Measurements from ENCODE around the gene PRRT4.

PRRT4 gene
- total RNA-seq: 0.34 to 1.2 reads per million in 2 donors

DNA sequence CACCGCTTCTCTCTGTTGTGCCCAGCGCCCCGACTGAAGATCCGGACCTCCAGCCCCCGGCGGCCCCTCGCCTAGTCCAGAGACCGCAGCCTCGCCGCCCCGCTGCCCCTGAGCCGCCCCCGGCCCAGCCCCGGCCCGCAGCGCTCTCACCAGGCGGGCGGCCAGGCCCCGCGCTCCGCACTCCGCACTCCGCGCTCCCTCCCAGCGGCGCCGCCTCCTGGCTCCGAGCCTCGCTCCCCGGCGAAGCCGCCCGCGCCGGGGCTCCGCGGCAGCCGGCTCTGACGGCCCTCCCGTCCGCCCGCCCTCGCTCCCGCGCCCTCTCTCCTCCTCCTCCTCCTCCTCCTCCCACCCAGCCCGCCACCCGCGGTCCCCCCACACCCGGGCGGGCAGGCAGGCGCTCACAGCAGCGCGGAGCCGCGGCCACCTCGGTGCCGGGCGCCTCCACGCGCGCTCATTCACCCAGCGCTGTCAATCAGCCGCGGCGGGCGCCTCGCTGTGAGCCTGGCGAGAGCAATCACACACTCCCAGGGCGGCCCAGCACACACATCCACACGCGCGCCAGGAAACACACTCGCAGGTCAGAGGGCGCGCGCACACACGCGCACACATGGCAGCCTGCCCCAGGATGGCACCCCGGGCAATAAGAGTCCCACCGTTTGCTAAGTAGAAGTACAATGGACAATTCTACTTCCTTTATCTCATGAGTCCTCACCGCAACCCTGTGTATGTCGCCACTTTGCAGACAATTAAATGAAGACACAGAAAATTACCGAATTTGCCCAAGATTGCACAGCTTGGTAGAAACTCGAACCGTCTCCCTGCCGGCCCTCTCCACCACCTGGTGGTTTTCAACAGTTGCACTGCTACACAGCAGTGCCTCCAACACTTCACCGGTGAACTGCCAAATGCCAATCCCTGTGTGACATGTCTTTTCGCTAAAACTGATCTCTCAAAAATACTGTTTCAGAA lies at the start of gene PRRT4:
PRRT4 (minus strand) TSS at position 280 of the 969 bp plus-strand sequence.
- peak; percentile 15 to 61 (median 21) for DNase-seq

DNA sequence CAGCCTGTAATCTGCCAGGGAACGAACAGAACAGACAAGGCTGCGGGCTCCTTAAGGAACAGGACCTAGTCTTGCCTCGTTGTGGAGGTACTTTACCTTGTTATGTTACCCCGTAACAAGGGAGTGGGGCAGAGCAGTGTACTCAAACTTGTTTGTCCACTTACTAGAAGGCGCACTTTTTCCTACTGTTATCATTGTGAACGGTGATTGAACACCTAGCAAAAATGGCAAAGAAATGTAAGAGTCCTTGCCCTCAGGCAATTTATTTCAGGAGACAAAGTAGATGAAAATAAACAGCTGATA lies 48.9 kb upstream of the PRRT4 start:
- no peak for DNase-seq

DNA sequence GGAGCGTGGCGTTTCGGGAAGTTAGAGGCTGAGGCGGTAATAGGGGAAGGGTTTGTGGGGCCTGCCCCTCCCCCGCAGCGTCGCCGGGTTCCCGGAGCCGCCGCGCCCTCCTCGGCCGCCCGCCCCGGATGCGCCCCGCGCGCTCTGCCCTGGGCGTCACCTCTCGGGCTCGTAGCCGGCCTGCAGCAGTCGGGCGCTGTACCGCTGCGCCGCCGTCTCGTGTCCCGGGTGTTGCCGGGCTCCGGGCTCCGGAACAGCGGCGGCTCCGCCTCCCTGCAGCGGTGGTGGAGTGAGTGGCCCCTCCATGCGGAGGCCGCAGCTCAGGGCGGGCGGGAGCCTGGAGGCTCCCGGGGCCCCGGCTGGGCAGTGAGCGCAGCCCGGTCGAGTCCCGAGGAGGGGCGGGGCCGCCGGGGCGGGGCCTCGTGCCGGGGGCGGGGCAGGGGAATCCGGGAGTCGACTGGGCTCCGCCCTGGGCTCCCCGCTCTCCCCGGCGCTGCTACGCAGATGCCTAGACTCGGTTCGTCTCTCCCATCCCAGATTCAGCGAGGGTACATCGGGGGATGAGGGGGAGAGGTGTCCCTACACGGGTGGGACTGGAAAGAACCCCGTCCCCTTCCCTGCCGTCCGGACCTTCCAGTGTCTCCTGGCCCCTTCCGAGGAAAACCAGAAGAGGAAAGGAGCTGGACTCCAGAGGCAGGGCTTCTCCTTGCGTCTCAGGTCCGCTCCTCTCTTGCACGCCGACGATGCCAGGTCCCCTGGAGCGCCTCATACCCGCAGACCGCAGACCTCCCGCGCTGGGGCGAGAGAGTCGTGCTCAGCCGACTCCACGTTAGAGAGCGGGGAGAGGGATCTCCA lies 48.3 kb upstream of the PRRT4 start, which contains the start of gene IMPDH1:
IMPDH1 (minus strand) TSS at position 387 of the 855 bp plus-strand sequence; CDS start at position 306, 81 bp downstream.
- DNase-seq: peak; percentile 76 to 87 (median 82)

DNA sequence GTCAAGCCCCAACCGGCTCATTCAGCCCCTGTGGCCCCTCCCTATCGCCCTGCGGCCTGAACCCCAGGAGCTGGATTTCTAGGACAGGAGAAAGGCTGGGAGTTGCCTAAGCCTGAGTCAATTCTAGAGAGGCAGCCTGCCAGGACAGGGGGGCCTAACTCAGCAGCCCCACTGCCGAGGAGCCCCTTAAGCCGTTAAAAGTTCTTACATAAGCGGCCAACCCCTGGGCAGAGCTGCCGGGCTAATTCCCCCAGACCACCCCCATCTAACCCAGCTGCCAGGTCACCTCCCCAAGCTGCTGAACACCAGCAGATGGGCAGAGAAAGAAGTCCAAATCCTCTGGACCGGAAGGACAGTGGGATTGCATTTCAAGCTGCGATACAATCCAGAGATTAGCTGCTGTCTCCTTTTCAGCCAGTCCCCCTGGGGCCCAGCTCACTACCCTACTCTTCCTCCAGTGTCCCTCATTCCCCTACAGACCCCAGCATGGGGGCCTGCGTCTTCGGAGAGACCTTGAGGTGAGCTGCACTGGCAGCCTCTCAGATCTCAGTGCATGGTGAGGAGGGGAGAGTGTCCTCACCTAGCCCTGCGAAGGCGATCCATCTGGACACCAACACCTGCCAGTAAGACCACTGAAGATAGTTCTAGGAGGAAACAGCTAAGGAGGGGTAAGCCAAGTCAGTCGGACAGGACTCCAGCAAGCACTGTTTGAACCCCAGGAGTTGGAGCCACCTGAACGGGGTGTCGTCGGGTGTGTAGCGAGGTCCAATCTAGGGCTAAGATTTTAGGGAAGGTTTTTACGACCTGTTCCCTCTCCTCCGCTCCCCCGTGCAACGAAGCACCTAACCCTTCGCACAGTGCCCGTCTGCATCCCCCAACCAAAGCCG lies 47.5 kb upstream of the PRRT4 start:
- DNase-seq: no peak

DNA sequence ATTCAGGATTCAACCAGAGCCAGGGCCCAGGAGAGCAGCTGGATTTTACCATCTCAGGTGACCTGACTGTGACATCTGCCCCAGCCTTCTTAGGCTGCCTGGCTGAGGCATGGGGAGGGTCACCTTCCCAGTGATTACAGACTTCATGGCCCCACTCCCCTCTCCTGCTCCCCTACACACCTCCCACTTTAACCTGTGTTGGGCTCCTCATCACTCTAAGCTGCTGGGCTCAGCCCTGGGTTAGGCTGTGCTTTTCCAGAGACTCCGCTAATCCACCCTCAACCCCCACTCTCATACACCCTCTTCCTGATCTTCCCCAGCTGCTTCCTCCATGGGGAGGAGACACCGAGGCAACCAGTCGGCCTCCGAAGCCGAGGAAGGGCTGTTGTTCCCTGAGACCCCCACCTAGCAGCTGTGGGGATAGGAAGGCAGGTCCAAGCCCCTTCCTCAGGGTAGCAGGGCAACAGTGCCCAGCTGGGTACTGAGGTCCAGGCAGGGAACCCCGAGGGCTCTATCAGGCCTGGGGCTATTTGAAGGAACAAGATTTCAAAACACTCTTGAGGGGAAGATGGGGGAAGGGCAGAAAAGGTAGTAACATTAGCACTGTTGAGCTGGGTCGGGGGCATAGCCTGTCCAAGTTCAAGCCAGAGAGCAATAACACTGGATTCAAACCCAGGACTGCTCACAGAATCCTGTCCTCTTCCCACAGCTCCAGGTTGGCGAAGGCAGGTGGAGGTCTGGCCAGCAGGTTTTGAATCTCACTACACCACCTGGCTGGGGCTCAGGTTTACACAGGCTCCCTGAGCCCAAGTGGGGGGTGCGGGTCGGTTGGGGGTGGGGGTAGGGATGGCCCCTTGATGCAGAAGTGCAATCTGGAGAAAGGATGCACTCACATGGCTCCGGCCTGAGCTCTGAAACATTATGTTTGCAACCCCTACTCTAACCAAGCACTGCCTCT lies 46.5 kb upstream of the PRRT4 start:
- no peak for DNase-seq

DNA sequence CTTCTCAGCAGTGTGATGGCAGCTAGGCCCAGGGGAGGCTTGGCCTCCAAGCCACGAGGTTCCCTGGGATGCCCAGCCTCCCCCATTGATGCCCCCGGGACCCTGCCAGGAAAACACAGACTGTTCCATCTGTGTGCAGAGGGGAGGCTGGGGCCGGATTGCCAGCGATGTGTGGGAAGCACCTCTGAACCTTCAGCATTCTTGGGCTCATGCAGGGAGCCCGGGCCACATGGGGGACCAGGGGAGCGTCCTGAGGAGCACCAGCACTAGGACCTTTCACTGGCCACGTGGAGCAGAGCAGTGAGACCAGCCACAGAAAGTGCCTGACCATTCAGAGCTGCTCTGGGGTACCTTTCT lies 45.7 kb upstream of the PRRT4 start:
- no peak for DNase-seq

DNA sequence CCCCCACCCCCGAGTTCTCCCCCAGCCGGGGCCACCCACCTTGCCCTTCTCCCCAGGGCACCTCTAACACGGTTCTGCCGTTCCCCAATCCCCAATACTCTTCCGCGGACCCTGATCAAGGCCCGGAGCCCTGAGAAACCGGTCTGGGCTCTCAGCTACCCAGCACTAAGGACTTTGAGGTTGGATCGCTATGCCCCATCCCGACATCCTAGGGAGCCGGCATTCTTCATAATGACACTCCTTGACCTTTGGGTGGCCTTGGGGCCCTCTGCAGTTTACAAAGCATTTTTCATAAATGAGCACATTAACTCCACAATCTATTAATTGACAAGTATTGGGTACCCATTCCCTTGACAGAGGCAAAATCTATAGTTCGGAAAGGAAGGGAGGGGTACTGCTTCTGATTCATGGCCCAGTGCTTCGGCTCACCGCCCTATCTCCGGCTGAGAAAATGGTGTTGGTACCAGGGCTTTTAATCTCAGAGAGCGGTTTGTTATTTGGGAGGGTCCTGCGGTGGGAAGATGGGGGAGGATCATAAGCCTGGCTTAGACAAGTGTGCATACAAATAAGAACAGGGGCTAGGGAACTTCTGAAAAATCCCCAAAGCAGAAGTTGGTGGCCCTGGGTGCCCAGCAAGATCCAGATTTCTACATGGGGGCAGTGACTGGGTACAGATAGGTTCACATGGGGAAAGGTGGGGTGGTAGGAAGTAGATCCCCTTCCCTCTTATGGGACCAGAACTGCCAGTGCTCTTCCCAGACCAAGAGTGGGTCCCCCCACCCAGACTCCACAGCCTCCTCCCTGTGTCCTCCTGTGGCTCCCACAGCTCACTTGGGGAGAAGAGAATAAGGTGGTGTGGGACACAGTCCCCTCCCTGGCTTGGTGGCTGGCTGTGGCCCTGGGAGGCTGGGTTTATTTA lies 45.1 kb upstream of the PRRT4 start:
- DNase-seq: no peak

DNA sequence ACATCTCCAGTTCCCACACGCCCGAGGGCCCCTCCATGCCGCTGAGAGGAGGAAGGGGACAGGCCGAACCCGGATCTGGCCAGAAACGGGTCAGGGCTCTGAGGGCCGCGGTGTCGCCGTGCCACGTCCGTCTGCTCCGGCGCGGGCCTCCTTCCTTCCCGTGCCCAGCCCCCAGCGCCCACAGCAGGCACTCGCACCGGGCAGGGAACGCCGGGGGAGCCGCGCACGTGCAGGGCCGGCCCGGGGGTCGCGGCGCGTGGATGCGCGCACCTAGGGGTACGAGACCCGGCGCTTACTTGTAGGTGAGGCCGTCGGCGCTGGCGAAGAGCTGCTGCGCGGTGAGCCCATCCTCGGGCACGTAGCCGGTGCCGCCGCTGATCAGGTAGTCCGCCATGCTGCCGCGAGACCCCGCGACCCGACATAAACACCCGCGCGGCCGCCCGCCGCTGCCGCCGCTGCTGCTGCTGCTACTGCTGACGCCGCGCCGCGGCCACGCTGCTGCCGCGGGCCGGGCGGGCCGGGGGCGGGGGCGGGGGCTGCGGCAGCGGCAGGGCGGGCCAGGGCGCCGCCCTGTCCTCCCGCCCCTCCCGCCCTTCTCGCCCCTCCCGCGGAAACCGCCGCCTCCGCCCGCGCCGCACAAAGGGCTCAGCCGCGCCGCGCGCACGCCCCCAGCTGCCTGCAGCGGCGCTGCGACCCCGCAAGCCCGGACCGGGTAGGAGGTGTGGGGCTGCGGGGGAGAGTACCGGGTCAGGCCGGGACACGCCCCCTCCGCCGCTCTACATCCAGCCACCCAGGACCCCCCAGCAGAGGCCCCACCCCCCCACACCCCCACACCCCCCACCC lies 44.2 kb upstream of the PRRT4 start:
- peak; percentile 28 to 66 (median 55) for DNase-seq

DNA sequence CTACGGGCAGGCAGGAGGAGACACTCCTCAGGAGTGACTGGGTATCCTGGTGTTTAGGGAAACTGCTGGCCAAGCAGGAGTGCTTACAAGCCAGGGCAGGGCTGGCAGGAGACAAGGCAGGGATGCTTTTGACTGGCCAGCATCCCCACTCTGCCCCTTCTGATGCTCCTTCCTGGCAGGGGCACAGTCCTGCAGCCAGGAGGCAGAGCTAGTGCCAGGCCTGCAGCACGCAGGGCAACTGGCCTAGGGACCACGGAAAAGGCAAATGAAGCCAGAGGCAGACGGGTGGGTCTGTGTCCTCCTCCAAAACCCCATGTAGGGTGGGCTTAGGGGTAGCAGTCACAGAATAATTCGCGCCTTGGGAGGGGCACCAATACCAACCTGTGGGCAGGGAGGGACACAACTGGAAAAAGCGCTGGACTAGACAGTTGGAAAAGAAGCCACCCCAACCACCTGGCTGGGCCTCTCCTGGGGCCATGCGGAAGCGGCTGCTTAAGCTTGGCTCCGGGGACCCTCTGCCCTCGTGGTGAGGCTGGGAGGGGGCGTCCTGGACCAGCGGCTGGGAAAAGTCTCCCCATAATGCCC lies 43.5 kb upstream of the PRRT4 start:
- DNase-seq: peak in 1 of 5 experiments; percentile 21

DNA sequence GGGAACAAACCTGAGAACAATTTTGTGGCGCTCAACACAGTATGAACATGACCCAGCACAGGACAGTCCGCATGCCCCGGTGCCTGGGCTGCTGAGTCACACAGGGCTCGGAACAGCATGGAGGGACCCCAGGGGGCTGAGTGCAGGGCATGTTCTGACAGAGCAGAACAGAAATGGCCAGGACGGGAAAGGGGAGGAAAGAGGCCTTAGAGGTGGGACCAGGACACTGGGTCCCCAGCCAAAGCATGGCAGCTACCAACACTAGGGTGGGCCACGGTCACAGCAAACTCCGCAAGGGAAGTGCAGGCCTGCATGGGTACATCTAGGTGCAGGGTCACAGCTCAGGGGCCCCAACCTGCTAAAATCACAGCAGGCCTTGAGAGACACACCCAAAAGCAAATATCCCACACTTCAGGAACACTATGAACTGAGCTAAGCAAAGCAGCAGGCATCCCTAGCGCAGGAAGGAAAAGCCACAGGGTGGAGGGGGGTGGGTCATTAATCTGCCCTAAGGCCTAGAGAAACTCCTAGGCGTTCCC lies 42.7 kb upstream of the PRRT4 start:
- DNase-seq: no peak

DNA sequence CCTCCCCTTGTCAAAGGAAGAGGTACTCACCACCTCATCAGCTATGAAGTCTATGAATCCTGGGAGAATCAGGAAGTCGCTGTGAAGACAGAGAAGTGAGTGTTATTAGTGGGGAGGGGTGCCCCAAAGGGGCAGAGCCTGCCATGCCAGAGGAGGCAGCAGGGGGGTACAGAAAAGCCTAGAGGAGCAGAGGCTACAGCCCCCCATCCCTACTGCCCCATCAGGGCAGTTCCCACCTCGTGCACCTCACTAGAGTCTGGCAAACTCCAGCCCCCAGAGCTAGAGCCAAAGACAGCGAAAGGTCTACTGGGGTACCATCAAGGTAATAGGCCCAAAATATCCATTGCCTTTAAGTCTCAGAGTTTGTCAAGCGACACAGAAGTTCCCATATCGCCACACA lies 42.2 kb upstream of the PRRT4 start:
- no peak for DNase-seq

DNA sequence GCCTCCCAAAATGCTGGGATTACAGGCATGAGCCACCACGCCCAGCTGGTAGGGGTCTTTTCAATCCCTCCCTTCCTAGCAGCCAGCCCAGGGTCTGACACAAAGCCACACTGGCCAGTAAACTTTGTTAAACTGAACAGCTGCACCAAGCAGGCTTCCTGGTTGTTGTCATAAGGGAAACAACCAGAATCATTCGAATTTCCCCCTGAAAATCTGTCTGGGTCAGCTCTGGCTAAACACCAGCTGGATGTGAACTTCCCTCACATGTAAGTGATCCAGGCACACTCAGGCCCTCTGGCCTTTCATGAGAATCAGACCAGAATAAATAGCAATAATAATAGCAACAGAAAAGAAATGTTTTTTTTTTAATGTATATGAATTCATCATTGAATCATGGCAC lies 40.9 kb upstream of the PRRT4 start:
- DNase-seq: no peak

DNA sequence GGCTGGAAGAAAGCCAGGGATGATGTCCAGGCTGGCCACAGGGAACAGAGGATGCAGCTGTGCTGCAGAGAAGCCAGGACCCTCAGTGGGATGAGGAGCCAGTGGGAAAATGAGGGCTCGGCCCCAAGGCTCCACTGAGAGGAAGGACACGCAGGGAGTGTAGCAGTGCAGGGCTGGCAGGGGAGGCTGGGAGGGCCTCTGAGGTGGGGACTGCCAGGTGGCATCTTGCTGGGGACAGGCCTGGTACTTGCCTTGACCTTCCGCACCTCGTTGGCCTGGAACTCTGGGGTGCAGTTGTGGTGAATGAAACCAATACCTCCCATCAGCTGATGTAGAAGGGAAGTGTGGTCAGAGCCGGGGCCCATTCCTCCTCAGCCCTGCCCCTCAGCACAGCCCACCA lies 39.1 kb upstream of the PRRT4 start:
- DNase-seq: no peak

DNA sequence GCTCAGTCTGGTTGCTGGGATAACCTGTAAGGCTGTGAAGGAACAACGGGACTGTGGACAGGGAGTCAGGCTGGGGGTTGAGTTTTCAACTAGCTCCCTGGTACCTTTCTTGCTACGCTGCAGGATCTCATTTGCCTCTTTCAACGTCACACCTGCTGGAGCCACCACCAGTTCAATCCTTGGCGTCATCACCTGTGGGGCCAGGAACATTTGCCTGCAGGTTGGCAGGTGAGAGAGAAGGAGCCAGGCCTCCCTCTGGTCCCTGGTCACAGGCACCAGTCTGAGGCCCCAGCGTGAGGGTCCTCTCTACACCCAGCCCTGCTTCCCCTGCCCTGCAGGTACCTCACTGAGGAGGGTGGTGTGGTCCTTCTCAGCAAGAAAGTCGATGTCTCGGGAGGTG lies 38.5 kb upstream of the PRRT4 start:
- no peak for DNase-seq

DNA sequence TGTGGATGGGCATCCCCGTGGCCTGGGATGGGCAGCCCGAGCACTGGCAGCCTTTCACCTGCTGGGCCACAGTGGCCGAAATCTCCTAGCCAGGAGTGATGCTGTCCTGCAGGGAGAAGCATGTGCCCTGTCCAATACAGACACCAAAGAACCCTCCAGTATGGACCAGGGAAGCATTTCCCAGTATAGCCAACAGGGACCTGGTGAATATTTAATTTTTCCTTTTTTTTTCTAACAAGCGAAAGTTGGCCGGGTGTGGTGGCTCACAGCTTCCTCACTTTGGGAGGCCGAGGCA lies 37.3 kb upstream of the PRRT4 start:
- DNase-seq: no peak

DNA sequence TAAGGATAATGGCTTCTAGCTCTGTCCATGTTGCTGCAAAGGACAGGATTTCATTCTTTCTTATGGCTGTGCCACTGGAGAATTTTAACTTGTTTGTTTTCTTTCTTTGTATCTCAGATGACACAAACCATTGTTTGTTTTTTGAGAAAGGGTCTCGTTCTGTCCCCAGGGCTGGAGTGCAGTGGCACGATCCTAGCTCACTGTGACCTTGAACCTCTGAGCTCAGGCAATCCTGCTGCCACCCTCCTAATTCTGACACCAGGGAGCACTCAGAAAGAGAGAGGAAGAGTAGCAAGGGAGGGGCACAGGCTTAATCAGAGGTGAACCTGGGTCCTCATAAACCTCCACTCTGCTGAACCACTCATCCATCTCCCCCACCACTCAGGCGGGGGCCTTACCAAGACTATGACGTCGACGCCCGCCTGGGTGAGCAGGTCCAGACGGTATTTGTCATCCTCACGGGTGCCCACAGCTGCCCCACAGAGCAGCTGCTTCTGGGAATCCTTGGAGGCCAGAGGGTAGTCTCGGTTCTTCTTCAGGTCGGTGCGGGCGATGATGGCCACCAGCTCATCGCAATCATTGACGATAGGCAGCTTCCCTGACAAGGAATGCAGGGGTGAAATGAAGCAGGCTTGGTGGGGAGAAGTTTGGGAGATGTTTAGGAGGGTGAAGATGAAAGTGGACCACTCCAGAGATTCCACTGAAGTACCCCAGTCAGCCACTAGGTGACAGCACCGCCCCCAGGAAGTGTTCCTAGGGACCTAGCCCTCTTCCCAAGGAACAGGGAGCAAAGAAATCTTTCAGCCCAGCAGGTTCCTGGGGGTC lies 36.7 kb upstream of the PRRT4 start:
- DNase-seq: peak in 2 of 5 experiments; percentile 17

DNA sequence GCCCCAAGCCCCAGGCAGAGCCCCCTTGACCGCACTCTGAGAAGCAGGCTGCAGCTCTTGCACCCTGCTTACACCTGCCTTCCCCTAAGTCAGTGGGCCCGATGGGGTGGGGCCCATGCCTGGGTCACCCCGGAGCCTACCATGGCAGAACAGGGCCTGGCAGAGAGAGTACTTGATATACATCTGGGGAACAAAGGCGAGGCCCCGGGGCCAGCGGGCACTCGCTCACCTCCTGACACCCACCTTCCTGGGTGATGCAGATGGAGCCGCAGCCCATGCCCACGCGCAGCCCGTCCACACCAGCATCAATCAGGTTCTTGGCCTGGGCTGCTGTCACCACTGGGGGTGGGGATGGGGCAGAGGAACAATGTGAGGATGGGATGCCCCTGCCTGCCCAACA lies 34.9 kb upstream of the PRRT4 start:
- no peak for DNase-seq

DNA sequence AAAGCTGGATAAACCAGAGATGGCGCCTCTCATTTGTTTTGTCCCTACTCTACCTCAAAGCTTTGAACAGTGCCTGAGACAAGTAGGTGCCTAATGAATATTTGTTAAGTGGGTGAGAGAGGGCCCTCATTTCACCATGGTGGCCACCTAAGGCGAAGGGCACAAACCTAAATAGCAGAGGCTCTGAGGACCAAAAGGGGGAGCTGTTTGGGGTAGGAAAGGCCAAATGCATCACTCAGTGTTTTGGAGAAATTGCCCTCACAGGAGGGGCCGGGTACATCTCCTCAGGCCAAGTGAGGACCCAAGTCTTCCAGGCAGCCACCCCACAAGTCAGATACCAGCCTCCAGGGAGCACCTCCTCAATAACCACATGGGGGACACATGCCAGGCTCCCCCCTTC lies 34.3 kb upstream of the PRRT4 start:
- no peak for DNase-seq
